ENCODE data around the gene WLS. TPM values are rescaled to one million over a fixed set of nuclear protein-coding genes. Genes with fewer than 3 reads are reported as not detected.
A peak's percentile ranks its signal among the peaks of the same experiment; 100 is the strongest.

Gene WLS
- total RNA-seq, 1 donor from 2014 or later, result 341 TPM

- no peak overlapping the region for H3K4me3 Mint-ChIP-seq (ENCODE audit: unreplicated experiment)
- DNase-seq (ENCODE audit: extremely low spot score, unreplicated experiment), result no peak
- H3K27ac Mint-ChIP-seq (ENCODE audit: unreplicated experiment), result peak overlapping the region; percentile 73
- peaks cover 3% of the 10 kb centered on the region for H3K36me3 Mint-ChIP-seq (ENCODE audit: unreplicated experiment)
- no peaks in the 10 kb centered on the region for H3K27me3 Mint-ChIP-seq (ENCODE audit: unreplicated experiment)
- no peak for TF ChIP-seq CTCF (IDR thresholded peaks at IDR 0.05)
- H3K9me3 Mint-ChIP-seq (ENCODE audit: unreplicated experiment), result no peaks in the 10 kb centered on the region
- peaks cover 83% of the 10 kb centered on the region for H3K4me1 Mint-ChIP-seq (ENCODE audit: unreplicated experiment)
Observed at GRCh38 chr1:68201546-68202238, 30.6 kb downstream of the WLS start.

GRCh38 chr1:68199603-68200002 lies 32.7 kb downstream of the WLS start:
- Mint-ChIP-seq H3K4me3 (ENCODE audit: unreplicated experiment) (no peak overlapping the region), H3K36me3 (ENCODE audit: unreplicated experiment) (peaks cover 3% of the 10 kb centered on the region), H3K4me1 (ENCODE audit: unreplicated experiment) (peaks cover 70% of the 10 kb centered on the region), H3K27ac (ENCODE audit: unreplicated experiment) (peak overlapping the region; percentile 15), H3K9me3 (ENCODE audit: unreplicated experiment) (no peaks in the 10 kb centered on the region), H3K27me3 (ENCODE audit: unreplicated experiment) (no peaks in the 10 kb centered on the region)
- no peak for DNase-seq (ENCODE audit: extremely low spot score, unreplicated experiment)
- no peak for TF ChIP-seq CTCF (IDR thresholded peaks at IDR 0.05)

GRCh38 chr1:68198752-68199151 lies 33.6 kb downstream of the WLS start:
- H3K36me3 Mint-ChIP-seq (ENCODE audit: unreplicated experiment), result peaks cover 5% of the 10 kb centered on the region
- H3K27me3 Mint-ChIP-seq (ENCODE audit: unreplicated experiment), result no peaks in the 10 kb centered on the region
- H3K4me1 Mint-ChIP-seq (ENCODE audit: unreplicated experiment), result peaks cover 66% of the 10 kb centered on the region
- no peak for TF ChIP-seq CTCF (IDR thresholded peaks at IDR 0.05)
- H3K27ac Mint-ChIP-seq (ENCODE audit: unreplicated experiment), result peak overlapping the region; percentile 76
- H3K9me3 Mint-ChIP-seq (ENCODE audit: unreplicated experiment), result no peaks in the 10 kb centered on the region
- no peak for DNase-seq (ENCODE audit: extremely low spot score, unreplicated experiment)
- no peak overlapping the region for H3K4me3 Mint-ChIP-seq (ENCODE audit: unreplicated experiment)

- DNase-seq (ENCODE audit: extremely low spot score, unreplicated experiment), result no peak
- Mint-ChIP-seq H3K27me3 (ENCODE audit: unreplicated experiment) (no peaks in the 10 kb centered on the region), H3K4me3 (ENCODE audit: unreplicated experiment) (no peak overlapping the region), H3K9me3 (ENCODE audit: unreplicated experiment) (no peaks in the 10 kb centered on the region), H3K27ac (ENCODE audit: unreplicated experiment) (peak overlapping the region; percentile 76), H3K4me1 (ENCODE audit: unreplicated experiment) (peaks cover 60% of the 10 kb centered on the region), H3K36me3 (ENCODE audit: unreplicated experiment) (peaks cover 11% of the 10 kb centered on the region)
- TF ChIP-seq CTCF (IDR thresholded peaks at IDR 0.05), result no peak
Observed at GRCh38 chr1:68197891-68198290, 34.4 kb downstream of the WLS start.

- TF ChIP-seq CTCF (IDR thresholded peaks at IDR 0.05), result no peak
- no peak for DNase-seq (ENCODE audit: extremely low spot score, unreplicated experiment)
- Mint-ChIP-seq H3K4me1 (ENCODE audit: unreplicated experiment) (peaks cover 57% of the 10 kb centered on the region), H3K9me3 (ENCODE audit: unreplicated experiment) (no peaks in the 10 kb centered on the region), H3K27me3 (ENCODE audit: unreplicated experiment) (no peaks in the 10 kb centered on the region), H3K4me3 (ENCODE audit: unreplicated experiment) (no peak overlapping the region), H3K27ac (ENCODE audit: unreplicated experiment) (peak overlapping the region; percentile 76), H3K36me3 (ENCODE audit: unreplicated experiment) (peaks cover 13% of the 10 kb centered on the region)
Observed at GRCh38 chr1:68197461-68197860, 34.9 kb downstream of the WLS start.

Data from osteocyte (in vitro differentiated cells).